Measurements from ENCODE around the gene SLC4A11. TPM values are rescaled to one million over a fixed set of nuclear protein-coding genes. Genes with fewer than 3 reads are reported as not detected.

Gene SLC4A11
- total RNA-seq, 1 experiment from 2014 or later: 5.7 TPM

DNA sequence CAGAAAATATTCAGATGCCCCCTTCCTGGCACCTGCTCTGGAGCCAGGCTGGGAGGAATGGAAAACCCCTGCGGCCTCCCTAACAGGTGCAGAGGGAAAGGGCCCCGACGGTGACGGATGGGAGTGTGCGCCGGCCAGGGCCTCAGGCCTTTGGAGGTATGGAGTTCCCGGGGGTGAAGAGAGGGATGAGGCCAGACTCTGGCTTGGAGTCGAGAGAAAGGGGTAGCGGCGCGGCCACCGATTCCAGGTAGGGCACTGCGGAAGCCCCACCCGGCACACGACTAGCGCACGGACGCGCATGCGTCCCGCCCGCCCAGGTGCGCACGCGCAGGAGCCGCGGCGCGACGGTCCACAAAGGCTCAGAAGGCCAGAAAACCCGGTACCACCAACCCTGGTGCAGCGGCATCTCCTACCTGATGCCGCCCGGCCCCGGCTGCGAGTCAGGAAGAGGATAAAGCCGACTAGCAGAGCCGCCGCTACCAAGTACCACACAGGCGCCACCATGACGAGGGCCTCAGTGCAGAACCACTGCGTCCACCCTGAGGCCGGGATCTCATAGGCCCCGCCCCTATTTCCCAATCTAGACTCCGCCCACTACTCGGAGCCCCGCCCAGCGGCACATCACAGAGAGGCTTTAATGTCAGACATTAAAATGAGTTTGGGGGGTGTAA lies 34.7 kb downstream of the SLC4A11 start, which contains the start of gene DDRGK1:
TSS of gene DDRGK1 (minus strand) at position 559 of the 671 bp plus-strand sequence. CDS start at position 504, 55 bp downstream.
- CTCF ChIA-PET: interaction anchor here (0.6 to 1.6 kb wide), 3 partner anchors 13 to 107 kb away, joined by 3 to 7 read pairs (median 3); no protein-coding TSS in a partner anchor
- peak; percentile 87 for DNase-seq (ENCODE audit: unreplicated experiment)
- no peaks in the 10 kb centered on the region for H3K4me1 Mint-ChIP-seq (ENCODE audit: insufficient read depth, unreplicated experiment)
- no TSS peak for BruUV-seq (replicated peaks)
- H3K27me3 Mint-ChIP-seq (ENCODE audit: insufficient read depth, unreplicated experiment): no peaks in the 10 kb centered on the region
- H3K9me3 Mint-ChIP-seq (ENCODE audit: unreplicated experiment): no peaks in the 10 kb centered on the region
- H3K4me3 Mint-ChIP-seq (ENCODE audit: unreplicated experiment): peak within 1 kb of the TSS; percentile 92
- POLR2A ChIA-PET: interaction anchor here (0.6 to 3.0 kb wide), 13 partner anchors 12 to 338 kb away, joined by 3 to 19 read pairs (median 5); partner anchors contain the start of genes FASTKD5, LZTS3, SLC4A11 and UBOX5
- intact Hi-C loops (cut with micrococcal nuclease): no loop called here
- TF ChIP-seq, protein P1, sequence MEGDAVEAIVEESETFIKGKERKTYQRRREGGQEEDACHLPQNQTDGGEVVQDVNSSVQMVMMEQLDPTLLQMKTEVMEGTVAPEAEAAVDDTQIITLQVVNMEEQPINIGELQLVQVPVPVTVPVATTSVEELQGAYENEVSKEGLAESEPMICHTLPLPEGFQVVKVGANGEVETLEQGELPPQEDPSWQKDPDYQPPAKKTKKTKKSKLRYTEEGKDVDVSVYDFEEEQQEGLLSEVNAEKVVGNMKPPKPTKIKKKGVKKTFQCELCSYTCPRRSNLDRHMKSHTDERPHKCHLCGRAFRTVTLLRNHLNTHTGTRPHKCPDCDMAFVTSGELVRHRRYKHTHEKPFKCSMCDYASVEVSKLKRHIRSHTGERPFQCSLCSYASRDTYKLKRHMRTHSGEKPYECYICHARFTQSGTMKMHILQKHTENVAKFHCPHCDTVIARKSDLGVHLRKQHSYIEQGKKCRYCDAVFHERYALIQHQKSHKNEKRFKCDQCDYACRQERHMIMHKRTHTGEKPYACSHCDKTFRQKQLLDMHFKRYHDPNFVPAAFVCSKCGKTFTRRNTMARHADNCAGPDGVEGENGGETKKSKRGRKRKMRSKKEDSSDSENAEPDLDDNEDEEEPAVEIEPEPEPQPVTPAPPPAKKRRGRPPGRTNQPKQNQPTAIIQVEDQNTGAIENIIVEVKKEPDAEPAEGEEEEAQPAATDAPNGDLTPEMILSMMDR (IDR thresholded peaks at IDR 0.05; ENCODE audit: unreplicated experiment): no peak
- H3K36me3 Mint-ChIP-seq (ENCODE audit: insufficient read depth, unreplicated experiment): peaks cover 45% of the 10 kb centered on the region
- peak within 1 kb of the TSS; percentile 98 for H3K27ac Mint-ChIP-seq (ENCODE audit: low read depth, unreplicated experiment)

DNA sequence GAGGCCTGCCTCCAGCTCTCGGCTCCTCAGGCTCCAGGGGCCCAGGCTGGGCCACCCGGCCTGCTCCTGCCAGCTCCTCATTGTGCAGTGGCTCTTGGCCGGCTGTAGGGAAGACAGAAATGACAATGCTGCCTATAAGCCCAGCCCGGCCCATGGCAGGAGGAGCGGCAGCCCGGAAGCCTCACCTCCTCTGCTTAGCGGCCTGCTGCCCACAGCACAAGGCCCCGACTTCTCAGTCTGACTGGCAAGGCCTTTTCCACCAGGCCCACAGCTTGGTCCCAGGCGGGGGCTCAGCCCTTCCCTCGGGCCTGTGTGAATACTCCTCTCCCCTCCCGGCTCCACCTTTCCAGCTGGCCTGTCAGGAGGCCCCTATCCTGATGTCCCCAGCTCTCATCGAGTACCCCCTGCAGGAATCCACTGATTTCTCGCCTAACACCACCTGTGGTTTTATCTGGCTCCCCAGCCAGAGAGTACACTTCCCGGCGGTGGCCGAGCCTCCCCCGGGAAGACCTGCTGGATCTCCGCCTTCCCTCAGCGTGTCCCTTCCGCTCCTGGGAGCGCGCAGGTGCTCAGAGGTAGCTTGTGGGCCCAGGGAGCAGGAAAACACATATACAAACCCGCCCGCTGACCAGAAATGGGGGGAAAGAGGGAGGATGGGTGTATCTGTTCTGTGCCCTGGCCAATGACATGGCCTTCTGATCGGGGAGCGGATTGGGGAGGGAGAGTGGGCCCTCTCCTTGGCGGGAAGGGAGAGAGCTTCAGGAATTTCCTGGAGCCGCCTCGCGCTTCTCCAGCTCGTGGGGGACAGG lies 35.5 kb downstream of the SLC4A11 start:
- TF ChIP-seq, protein P1 (IDR thresholded peaks at IDR 0.05; ENCODE audit: unreplicated experiment): no peak
- Mint-ChIP-seq H3K4me1 (ENCODE audit: insufficient read depth, unreplicated experiment) (no peaks in the 10 kb centered on the region), H3K9me3 (ENCODE audit: unreplicated experiment) (no peaks in the 10 kb centered on the region), H3K27ac (ENCODE audit: low read depth, unreplicated experiment) (peak overlapping the region; percentile 98), H3K36me3 (ENCODE audit: insufficient read depth, unreplicated experiment) (peaks cover 52% of the 10 kb centered on the region), H3K4me3 (ENCODE audit: unreplicated experiment) (peak overlapping the region; percentile 92), H3K27me3 (ENCODE audit: insufficient read depth, unreplicated experiment) (no peaks in the 10 kb centered on the region)
- DNase-seq (ENCODE audit: unreplicated experiment): peak; percentile 32
- POLR2A ChIA-PET: interaction anchor here (0.6 to 3.0 kb wide), 16 partner anchors 11 to 338 kb away, joined by 3 to 19 read pairs (median 5); partner anchors contain the start of genes FASTKD5, LZTS3, SLC4A11 and UBOX5
- CTCF ChIA-PET: interaction anchor here (0.5 to 1.6 kb wide), 5 partner anchors 11 to 353 kb away, joined by 3 to 7 read pairs (median 3); no protein-coding TSS in a partner anchor
- TSS peak; percentile 49 for BruUV-seq (replicated peaks)
- intact Hi-C loops (cut with micrococcal nuclease): no loop called here

DNA sequence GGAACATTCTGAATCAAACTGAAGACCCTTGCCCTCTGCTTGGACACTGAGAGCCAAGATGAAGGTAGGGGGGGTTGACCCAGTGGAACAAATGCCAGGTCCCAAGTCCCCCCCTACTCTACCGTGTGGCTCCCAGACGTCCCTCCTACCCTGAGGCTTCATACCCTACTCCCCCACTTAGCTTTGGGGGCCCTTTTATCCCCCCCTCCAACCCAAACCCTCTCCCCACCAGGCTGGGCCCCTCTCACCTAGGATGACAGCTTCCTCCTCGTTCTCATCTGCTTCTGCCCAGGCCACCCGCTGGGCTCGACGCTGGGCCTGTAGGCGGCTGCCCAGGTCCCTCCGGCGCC lies 36.0 kb downstream of the SLC4A11 start:
- Mint-ChIP-seq H3K4me3 (ENCODE audit: unreplicated experiment) (peak overlapping the region; percentile 92), H3K27me3 (ENCODE audit: insufficient read depth, unreplicated experiment) (no peaks in the 10 kb centered on the region), H3K27ac (ENCODE audit: low read depth, unreplicated experiment) (peak overlapping the region; percentile 98), H3K4me1 (ENCODE audit: insufficient read depth, unreplicated experiment) (no peaks in the 10 kb centered on the region), H3K36me3 (ENCODE audit: insufficient read depth, unreplicated experiment) (peaks cover 58% of the 10 kb centered on the region), H3K9me3 (ENCODE audit: unreplicated experiment) (no peaks in the 10 kb centered on the region)
- CTCF ChIA-PET: interaction anchor here (0.5 to 1.6 kb wide), 3 partner anchors 10 to 352 kb away, joined by 3 to 7 read pairs (median 4); no protein-coding TSS in a partner anchor
- intact Hi-C loops (cut with micrococcal nuclease): no loop called here
- TF ChIP-seq, protein P1 (IDR thresholded peaks at IDR 0.05; ENCODE audit: unreplicated experiment): no peak
- DNase-seq (ENCODE audit: unreplicated experiment): no peak
- POLR2A ChIA-PET: interaction anchor here (1.2 to 3.0 kb wide), 11 partner anchors 14 to 328 kb away, joined by 3 to 19 read pairs (median 7); partner anchors contain the start of genes FASTKD5, LZTS3 and UBOX5
- BruUV-seq (replicated peaks): no TSS peak
